ENCODE measurements around the gene SMIM38. TPM values are rescaled to one million over a fixed set of nuclear protein-coding genes. Genes with fewer than 3 reads are reported as not detected.

Gene SMIM38
- total and polyA plus RNA-seq, 4 donors = 0.08 to 1.3 (median 0.43) TPM

DNA sequence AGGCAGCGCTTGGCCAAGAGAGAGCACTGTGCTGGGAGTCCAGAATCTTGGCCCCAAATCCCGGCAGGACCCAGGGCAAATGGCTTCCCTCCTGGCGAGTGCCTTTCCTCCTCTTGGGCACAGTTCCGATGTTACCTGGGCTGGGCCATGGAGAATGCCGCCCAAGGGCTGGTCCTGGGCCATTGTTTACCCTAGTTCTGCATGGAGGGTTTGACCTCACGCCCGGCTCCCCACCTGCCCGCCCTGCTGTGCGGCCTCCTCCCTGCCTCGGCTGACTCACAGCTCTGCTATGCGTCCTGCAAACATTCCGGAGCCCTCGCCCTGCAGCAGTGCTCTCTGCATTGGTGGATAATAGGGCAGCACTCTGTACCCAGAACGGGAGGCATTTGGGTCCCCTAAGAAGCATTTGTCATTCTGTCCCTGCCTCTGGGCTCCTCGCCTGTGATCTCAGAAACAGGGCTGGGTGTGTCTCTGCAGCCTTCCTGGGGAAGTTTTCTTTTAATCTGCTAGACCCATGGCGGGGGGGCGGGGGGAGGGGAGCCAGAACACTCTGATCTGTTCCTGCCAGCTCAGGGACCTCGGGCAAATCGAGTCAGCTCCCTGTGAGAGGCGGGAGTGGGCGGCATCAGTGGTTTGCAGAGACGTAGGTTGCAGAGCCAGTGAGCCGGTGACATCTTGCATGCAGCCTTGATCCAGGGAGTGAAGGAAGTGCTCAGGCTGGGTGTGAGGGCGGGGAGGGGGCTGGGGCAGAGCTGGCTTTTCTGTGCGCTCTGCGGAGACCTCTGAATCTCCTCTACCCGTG, 32.9 kb upstream of the SMIM38 start:
- no peak overlapping the region for H3K9ac ChIP-seq (ENCODE audit: insufficient read depth in 1 of 2, low read length in 2 of 2)
- WGBS, 2 donors = 16 to 29% methylated on average over 27 of the region's 27 CpGs

GRCh38 chr11:69123593-69124545, 31.9 kb upstream of the SMIM38 start:
- no peak overlapping the region for H3K4me3 ChIP-seq

More for the DNA sequence above, 32.9 kb upstream of the SMIM38 start:
- ATAC-seq (ENCODE audit: insufficient read depth, low FRiP score) = peak; percentile 87
- Histone ChIP-seq H3K4me1 (ENCODE audit: control insufficient read depth in 5 of 5, insufficient read depth in 5 of 5, low read length in 5 of 5) (peaks cover 0 to 31% (median 20%) of the 10 kb centered on the region in 5 donors), H3K4me3 (no peak overlapping the region), H3K27ac (ENCODE audit: low read depth in 1 of 2, low read length in 1 of 2) (peak overlapping the region; percentile 34 to 81), H3K36me3 (ENCODE audit: control insufficient read depth in 4 of 4, insufficient read depth in 4 of 4, low read length in 4 of 4) (no peaks in the 10 kb centered on the region), H3K27me3 (ENCODE audit: control insufficient read depth in 3 of 3, insufficient read depth in 3 of 3, low read length in 2 of 3) (no peaks in the 10 kb centered on the region), H3K9me3 (ENCODE audit: control insufficient read depth in 4 of 4, insufficient read depth in 3 of 4, low read length in 3 of 4) (peaks cover 0 to 6% (median 1%) of the 10 kb centered on the region in 4 donors)
- peak; percentile 57 to 75 (median 72) for DNase-seq
- TF ChIP-seq CTCF (IDR thresholded peaks at IDR 0.05; ENCODE audit: control extremely low read depth, extremely low read depth) = no peak

DNA sequence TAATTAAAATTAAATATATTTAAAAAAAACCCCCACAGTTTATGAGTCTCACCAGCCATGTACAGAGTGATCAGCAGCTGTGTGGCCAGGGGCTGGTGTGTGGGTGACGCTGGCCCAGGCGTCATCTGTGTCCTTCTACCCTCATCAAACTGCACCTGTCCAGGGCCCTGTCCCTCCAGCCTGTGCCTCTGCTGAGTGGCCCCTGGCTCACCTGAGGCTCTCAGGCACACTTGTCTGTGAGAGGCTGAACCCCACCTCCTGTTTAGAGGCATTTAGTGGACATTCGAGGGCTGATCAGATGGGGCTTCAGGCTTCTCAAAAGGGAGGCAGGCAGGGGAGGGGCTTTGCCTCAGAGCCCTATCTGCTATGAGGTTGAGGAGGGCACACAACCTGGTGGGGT, 29.9 kb upstream of the SMIM38 start:
- WGBS, 2 donors = 83 to 92% methylated on average over 3 of the region's 3 CpGs
- Histone ChIP-seq H3K27me3 (ENCODE audit: control insufficient read depth in 3 of 3, insufficient read depth in 3 of 3, low read length in 2 of 3) (no peaks in the 10 kb centered on the region), H3K4me1 (ENCODE audit: control insufficient read depth in 5 of 5, insufficient read depth in 5 of 5, low read length in 5 of 5) (peaks cover 0 to 32% (median 20%) of the 10 kb centered on the region in 5 donors), H3K9me3 (ENCODE audit: control insufficient read depth in 4 of 4, insufficient read depth in 3 of 4, low read length in 3 of 4) (no peaks in the 10 kb centered on the region), H3K27ac (ENCODE audit: low read depth in 1 of 2, low read length in 1 of 2) (no peak overlapping the region), H3K4me3 (no peak overlapping the region), H3K36me3 (ENCODE audit: control insufficient read depth in 4 of 4, insufficient read depth in 4 of 4, low read length in 4 of 4) (no peaks in the 10 kb centered on the region), H3K9ac (ENCODE audit: insufficient read depth in 1 of 2, low read length in 2 of 2) (no peak overlapping the region)
- no peak for TF ChIP-seq CTCF (IDR thresholded peaks at IDR 0.05; ENCODE audit: control extremely low read depth, extremely low read depth)
- no peak for ATAC-seq (ENCODE audit: insufficient read depth, low FRiP score)
- DNase-seq = no peak

More at GRCh38 chr11:69123593-69124545, 31.9 kb upstream of the SMIM38 start:
- Histone ChIP-seq H3K4me1 (ENCODE audit: control insufficient read depth in 5 of 5, insufficient read depth in 5 of 5, low read length in 5 of 5) (peaks cover 0 to 31% (median 20%) of the 10 kb centered on the region in 5 donors), H3K27ac (ENCODE audit: low read depth in 1 of 2, low read length in 1 of 2) (peak overlapping the region; percentile 34 to 81), H3K27me3 (ENCODE audit: control insufficient read depth in 3 of 3, insufficient read depth in 3 of 3, low read length in 2 of 3) (no peaks in the 10 kb centered on the region), H3K36me3 (ENCODE audit: control insufficient read depth in 4 of 4, insufficient read depth in 4 of 4, low read length in 4 of 4) (no peaks in the 10 kb centered on the region), H3K9ac (ENCODE audit: insufficient read depth in 1 of 2, low read length in 2 of 2) (no peak overlapping the region), H3K9me3 (ENCODE audit: control insufficient read depth in 4 of 4, insufficient read depth in 3 of 4, low read length in 3 of 4) (peaks cover 0 to 6% (median 1%) of the 10 kb centered on the region in 4 donors)
- ATAC-seq (ENCODE audit: insufficient read depth, low FRiP score) = no peak
- DNase-seq = no peak
- no peak for TF ChIP-seq CTCF (IDR thresholded peaks at IDR 0.05; ENCODE audit: control extremely low read depth, extremely low read depth)
- WGBS, 2 donors = 73 to 77% methylated on average over 27 of the region's 27 CpGs
